GM12874 (cell line): ENCODE results near the gene PLSCR2.

Experiments
- CTCF ChIP-seq: IDR thresholded peaks from 2 replicates; pipeline ENCODE4 v1.5.1; 2011; ENCODE audit warnings: low read depth, mild to moderate bottlenecking, control low read depth, low read length, moderate library complexity; ENCODE audit not compliant: insufficient read depth

PLSCR2 gene

GRCh38 chr3:146403792-146404191, 65.6 kb downstream of the PLSCR2 start:
- no peak for TF ChIP-seq CTCF

GRCh38 chr3:146396792-146397191, 72.6 kb downstream of the PLSCR2 start:
- TF ChIP-seq CTCF = no peak

GRCh38 chr3:146395164-146395563, 74.2 kb downstream of the PLSCR2 start:
- TF ChIP-seq CTCF = no peak

- no peak for TF ChIP-seq CTCF
Observed at GRCh38 chr3:146390957-146391356, 78.4 kb downstream of the PLSCR2 start.

- TF ChIP-seq CTCF = no peak
Observed at GRCh38 chr3:146390006-146390772, 79.2 kb downstream of the PLSCR2 start.

GRCh38 chr3:146387566-146387965, 81.8 kb downstream of the PLSCR2 start:
- TF ChIP-seq CTCF = no peak

- no peak for TF ChIP-seq CTCF
Observed at GRCh38 chr3:146386936-146387335, 82.4 kb downstream of the PLSCR2 start.

GRCh38 chr3:146384786-146385185, 84.6 kb downstream of the PLSCR2 start:
- no peak for TF ChIP-seq CTCF
